ENCODE measurements around the gene CERS4.
"Not testable (repeated sequence)": the region's sequence is repeated elsewhere in the genome, so short reads cannot be mapped to it uniquely, and the experiment has no call there.

DNA sequence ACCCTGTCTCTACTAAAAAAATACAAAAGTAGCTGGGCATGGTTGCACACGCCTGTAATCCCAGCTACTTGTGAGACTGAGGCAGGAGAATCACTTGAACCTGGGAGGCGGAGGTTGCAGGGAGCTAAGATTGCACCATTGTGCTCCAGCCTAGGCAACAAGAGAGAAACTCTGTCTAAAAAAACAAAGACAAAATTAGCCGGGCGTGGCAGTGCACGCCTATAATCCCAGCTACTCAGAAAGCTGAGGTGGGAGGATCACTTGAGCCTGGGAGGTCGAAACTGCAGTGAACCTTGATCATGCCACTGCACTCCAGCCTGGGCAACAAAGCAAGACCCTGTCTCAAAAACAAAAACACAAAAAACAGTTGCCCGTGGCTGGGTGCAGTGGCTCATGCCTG lies 14.3 kb downstream of the CERS4 start:
- TF ChIP-seq, protein P1, sequence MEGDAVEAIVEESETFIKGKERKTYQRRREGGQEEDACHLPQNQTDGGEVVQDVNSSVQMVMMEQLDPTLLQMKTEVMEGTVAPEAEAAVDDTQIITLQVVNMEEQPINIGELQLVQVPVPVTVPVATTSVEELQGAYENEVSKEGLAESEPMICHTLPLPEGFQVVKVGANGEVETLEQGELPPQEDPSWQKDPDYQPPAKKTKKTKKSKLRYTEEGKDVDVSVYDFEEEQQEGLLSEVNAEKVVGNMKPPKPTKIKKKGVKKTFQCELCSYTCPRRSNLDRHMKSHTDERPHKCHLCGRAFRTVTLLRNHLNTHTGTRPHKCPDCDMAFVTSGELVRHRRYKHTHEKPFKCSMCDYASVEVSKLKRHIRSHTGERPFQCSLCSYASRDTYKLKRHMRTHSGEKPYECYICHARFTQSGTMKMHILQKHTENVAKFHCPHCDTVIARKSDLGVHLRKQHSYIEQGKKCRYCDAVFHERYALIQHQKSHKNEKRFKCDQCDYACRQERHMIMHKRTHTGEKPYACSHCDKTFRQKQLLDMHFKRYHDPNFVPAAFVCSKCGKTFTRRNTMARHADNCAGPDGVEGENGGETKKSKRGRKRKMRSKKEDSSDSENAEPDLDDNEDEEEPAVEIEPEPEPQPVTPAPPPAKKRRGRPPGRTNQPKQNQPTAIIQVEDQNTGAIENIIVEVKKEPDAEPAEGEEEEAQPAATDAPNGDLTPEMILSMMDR (conservative IDR thresholded peaks at IDR 0.05) = not testable (repeated sequence)
- not testable (repeated sequence) for TF ChIP-seq EZH2 (IDR thresholded peaks at IDR 0.05; ENCODE audit: low read depth)
